ENCODE measurements around the gene HDAC5.

Gene HDAC5

DNA sequence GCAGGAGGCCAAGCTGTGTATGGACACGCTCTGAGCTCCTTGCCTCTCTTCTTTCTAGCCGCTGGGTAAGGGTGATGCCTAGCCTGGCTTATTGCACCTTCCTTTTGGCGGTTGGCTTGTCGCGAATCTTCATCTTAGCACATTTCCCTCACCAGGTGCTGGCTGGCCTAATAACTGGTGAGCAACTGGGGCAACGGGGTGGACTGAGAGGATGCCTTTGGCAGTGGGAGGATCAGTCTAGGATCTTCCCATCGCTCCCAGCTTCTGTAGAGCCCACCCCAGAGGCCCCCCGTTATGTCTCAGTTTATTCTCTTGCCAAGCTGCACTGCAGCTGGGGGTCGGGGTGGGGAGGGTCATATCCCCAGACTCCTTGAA, 48.5 kb downstream of the HDAC5 start:
- DNase-seq (ENCODE audit: low read depth in 1 of 2, low spot score in 1 of 2) = no peak
- Histone ChIP-seq H3K4me3 (replicated peaks; ENCODE audit: insufficient read depth, low read length) (no peak overlapping the region), H3K27me3 (ENCODE audit: insufficient read depth, poor library complexity, severe bottlenecking) (no peaks in the 10 kb centered on the region), H3K27ac (replicated peaks) (no peak overlapping the region)
- no peak for TF ChIP-seq SPI1 (IDR thresholded peaks at IDR 0.05; ENCODE audit: borderline replicate concordance, low read depth)
- TF ChIP-seq, protein P1, sequence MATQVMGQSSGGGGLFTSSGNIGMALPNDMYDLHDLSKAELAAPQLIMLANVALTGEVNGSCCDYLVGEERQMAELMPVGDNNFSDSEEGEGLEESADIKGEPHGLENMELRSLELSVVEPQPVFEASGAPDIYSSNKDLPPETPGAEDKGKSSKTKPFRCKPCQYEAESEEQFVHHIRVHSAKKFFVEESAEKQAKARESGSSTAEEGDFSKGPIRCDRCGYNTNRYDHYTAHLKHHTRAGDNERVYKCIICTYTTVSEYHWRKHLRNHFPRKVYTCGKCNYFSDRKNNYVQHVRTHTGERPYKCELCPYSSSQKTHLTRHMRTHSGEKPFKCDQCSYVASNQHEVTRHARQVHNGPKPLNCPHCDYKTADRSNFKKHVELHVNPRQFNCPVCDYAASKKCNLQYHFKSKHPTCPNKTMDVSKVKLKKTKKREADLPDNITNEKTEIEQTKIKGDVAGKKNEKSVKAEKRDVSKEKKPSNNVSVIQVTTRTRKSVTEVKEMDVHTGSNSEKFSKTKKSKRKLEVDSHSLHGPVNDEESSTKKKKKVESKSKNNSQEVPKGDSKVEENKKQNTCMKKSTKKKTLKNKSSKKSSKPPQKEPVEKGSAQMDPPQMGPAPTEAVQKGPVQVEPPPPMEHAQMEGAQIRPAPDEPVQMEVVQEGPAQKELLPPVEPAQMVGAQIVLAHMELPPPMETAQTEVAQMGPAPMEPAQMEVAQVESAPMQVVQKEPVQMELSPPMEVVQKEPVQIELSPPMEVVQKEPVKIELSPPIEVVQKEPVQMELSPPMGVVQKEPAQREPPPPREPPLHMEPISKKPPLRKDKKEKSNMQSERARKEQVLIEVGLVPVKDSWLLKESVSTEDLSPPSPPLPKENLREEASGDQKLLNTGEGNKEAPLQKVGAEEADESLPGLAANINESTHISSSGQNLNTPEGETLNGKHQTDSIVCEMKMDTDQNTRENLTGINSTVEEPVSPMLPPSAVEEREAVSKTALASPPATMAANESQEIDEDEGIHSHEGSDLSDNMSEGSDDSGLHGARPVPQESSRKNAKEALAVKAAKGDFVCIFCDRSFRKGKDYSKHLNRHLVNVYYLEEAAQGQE (IDR thresholded peaks at IDR 0.05; ENCODE audit: insufficient replicate concordance, low read depth) = no peak
- TF ChIP-seq, protein P2, sequence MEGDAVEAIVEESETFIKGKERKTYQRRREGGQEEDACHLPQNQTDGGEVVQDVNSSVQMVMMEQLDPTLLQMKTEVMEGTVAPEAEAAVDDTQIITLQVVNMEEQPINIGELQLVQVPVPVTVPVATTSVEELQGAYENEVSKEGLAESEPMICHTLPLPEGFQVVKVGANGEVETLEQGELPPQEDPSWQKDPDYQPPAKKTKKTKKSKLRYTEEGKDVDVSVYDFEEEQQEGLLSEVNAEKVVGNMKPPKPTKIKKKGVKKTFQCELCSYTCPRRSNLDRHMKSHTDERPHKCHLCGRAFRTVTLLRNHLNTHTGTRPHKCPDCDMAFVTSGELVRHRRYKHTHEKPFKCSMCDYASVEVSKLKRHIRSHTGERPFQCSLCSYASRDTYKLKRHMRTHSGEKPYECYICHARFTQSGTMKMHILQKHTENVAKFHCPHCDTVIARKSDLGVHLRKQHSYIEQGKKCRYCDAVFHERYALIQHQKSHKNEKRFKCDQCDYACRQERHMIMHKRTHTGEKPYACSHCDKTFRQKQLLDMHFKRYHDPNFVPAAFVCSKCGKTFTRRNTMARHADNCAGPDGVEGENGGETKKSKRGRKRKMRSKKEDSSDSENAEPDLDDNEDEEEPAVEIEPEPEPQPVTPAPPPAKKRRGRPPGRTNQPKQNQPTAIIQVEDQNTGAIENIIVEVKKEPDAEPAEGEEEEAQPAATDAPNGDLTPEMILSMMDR (IDR thresholded peaks at IDR 0.05; ENCODE audit: insufficient read depth, low read length) = no peak
- no peak for TF ChIP-seq POLR2AphosphoS5 (IDR thresholded peaks at IDR 0.05; ENCODE audit: low read depth)
- TF ChIP-seq GABPA (IDR thresholded peaks at IDR 0.05; ENCODE audit: low read depth) = no peak

DNA sequence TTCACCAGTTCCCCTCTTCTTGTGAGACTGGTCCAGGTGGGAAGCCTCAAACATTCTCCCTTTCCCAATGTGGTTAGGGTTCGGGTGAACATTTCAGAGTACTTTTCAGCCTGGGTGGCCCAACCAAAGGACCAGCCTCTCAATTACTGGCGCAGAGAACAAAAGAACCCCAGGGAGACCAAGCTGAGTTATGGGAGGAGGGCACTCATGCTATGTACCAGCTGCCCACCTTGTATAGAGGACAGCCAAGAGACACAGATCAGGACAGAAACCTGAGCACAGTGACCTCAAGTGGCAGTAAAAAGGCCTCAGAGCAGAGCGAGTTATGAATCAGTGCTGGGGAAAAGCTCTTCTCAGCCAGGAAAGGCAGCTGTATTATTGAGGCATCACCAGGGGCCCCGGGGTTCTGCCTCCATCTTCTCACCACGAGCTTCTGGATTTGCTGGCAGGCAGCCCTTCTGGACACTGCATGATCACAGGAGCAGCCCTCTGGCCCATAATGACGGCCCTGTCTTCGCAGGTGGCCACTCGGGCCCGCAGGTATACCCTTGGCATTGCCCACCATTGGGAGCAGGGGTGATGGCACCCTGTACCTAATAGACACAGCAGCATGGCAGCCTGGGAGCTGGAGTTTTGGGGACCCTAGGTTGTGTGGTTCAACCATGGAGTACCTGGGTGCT, 49.1 kb downstream of the HDAC5 start:
- H3K27me3 ChIP-seq (ENCODE audit: insufficient read depth, poor library complexity, severe bottlenecking) = no peaks in the 10 kb centered on the region
- no peak overlapping the region for H3K27ac ChIP-seq (replicated peaks)
- TF ChIP-seq, protein P2 (IDR thresholded peaks at IDR 0.05; ENCODE audit: insufficient read depth, low read length) = no peak
- TF ChIP-seq POLR2AphosphoS5 (IDR thresholded peaks at IDR 0.05; ENCODE audit: low read depth) (no peak), GABPA (IDR thresholded peaks at IDR 0.05; ENCODE audit: low read depth) (no peak), SPI1 (IDR thresholded peaks at IDR 0.05; ENCODE audit: borderline replicate concordance, low read depth) (no peak)
- TF ChIP-seq, protein P1 (IDR thresholded peaks at IDR 0.05; ENCODE audit: insufficient replicate concordance, low read depth) = no peak
- H3K4me3 ChIP-seq (replicated peaks; ENCODE audit: insufficient read depth, low read length) = no peak overlapping the region
- DNase-seq (ENCODE audit: low read depth in 1 of 2, low spot score in 1 of 2) = no peak

DNA sequence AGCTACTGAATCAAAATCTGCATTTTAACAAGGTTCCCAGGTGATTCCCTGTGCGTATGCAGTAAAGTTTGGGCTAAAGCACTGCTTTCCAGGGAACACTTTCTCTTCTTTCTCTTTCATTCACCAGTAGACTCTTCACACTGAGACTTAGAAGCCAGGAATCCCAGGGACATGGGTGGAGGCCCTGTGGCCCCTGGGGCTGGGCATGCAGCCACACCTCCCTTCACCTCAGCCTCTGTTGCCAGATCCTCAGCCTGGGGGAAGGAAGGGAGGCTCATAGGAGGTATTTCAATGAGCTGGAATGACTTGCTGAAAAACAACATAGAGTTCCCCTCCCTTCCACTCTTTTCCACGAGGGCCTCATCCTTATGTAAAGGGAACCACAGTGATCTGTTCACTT, 51.7 kb downstream of the HDAC5 start:
- H3K4me3 ChIP-seq (replicated peaks; ENCODE audit: insufficient read depth, low read length) = peak overlapping the region; percentile 73
- TF ChIP-seq SPI1 (IDR thresholded peaks at IDR 0.05; ENCODE audit: borderline replicate concordance, low read depth) = no peak
- DNase-seq (ENCODE audit: low read depth in 1 of 2, low spot score in 1 of 2) = peak in 1 of 2 experiments; percentile 25
- peak overlapping the region; percentile 81 for H3K27ac ChIP-seq (replicated peaks)
- no peaks in the 10 kb centered on the region for H3K27me3 ChIP-seq (ENCODE audit: insufficient read depth, poor library complexity, severe bottlenecking)

DNA sequence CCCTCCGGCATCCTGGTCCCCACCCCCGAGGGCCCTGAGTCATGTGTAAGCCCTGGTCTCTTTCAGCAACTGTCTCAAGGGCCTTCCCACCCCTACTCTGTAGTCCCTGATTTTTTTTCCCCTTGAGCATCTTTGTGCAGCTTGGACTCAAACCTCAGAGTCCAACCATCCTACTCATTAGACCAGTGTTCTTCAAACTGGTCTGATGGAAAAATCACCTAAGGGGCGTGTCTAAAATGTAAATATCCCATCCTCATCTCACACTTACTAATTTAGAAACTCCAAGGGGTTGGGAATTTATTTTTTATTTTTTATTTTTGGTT, 52.3 kb downstream of the HDAC5 start:
- TF ChIP-seq GABPA (IDR thresholded peaks at IDR 0.05; ENCODE audit: low read depth) (no peak), POLR2AphosphoS5 (IDR thresholded peaks at IDR 0.05; ENCODE audit: low read depth) (no peak), SPI1 (IDR thresholded peaks at IDR 0.05; ENCODE audit: borderline replicate concordance, low read depth) (no peak)
- TF ChIP-seq, protein P1 (IDR thresholded peaks at IDR 0.05; ENCODE audit: insufficient replicate concordance, low read depth) = no peak
- TF ChIP-seq, protein P2 (IDR thresholded peaks at IDR 0.05; ENCODE audit: insufficient read depth, low read length) = no peak
- DNase-seq (ENCODE audit: low read depth in 1 of 2, low spot score in 1 of 2) = no peak
- Histone ChIP-seq H3K27me3 (ENCODE audit: insufficient read depth, poor library complexity, severe bottlenecking) (no peaks in the 10 kb centered on the region), H3K27ac (replicated peaks) (peak overlapping the region; percentile 81), H3K4me3 (replicated peaks; ENCODE audit: insufficient read depth, low read length) (peak overlapping the region; percentile 73)
